ENCODE results near the gene FRMPD1. TPM values are rescaled to one million over a fixed set of nuclear protein-coding genes. Genes with fewer than 3 reads are reported as not detected.

Gene FRMPD1
- total and polyA plus RNA-seq, 2 of the 13 experiments (the other 11 are each of a cell fraction or from before 2014, with no cell fraction given): not detected

- TF ChIP-seq, protein P1, sequence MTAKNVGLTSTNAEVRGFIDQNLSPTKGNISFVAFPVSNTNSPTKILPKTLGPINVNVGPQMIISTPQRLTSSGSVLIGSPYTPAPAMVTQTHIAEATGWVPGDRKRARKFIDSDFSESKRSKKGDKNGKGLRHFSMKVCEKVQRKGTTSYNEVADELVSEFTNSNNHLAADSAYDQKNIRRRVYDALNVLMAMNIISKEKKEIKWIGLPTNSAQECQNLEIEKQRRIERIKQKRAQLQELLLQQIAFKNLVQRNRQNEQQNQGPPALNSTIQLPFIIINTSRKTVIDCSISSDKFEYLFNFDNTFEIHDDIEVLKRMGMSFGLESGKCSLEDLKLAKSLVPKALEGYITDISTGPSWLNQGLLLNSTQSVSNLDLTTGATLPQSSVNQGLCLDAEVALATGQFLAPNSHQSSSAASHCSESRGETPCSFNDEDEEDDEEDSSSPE (CRISPR knock-in tag; IDR thresholded peaks at IDR 0.05): no peak
- TF ChIP-seq TCF12 (IDR thresholded peaks at IDR 0.05) (no peak), TCF12 (CRISPR knock-in tag; IDR thresholded peaks at IDR 0.05) (peak; percentile 72; the same call in 1 of the 2 replicates), ZNF205 (CRISPR knock-in tag; IDR thresholded peaks at IDR 0.05) (no peak), PATZ1 (CRISPR knock-in tag; IDR thresholded peaks at IDR 0.05) (peak; percentile 69), SETDB1 (CRISPR knock-in tag; IDR thresholded peaks at IDR 0.05; ENCODE audit: borderline replicate concordance) (no peak), ZNF10 (CRISPR knock-in tag; IDR thresholded peaks at IDR 0.05; ENCODE audit: borderline replicate concordance, low read depth) (no peak), YY1 (IDR thresholded peaks at IDR 0.05; ENCODE audit: insufficient read depth, insufficient replicate concordance, low read depth, low read length) (peak; percentile 19), MYNN (CRISPR knock-in tag; IDR thresholded peaks at IDR 0.05; ENCODE audit: low read depth) (no peak), ZBTB46 (CRISPR knock-in tag; IDR thresholded peaks at IDR 0.05; ENCODE audit: borderline replicate concordance) (no peak), RBFOX2 (IDR thresholded peaks at IDR 0.05; ENCODE audit: low read depth, low read length) (peak; percentile 59; the same call in 1 of the 2 replicates), MYPOP (CRISPR knock-in tag; IDR thresholded peaks at IDR 0.05) (peak; percentile 56; the same call in 1 of the 2 replicates), RFX5 (IDR thresholded peaks at IDR 0.05; ENCODE audit: low read depth, low read length) (no peak), SMARCE1 (IDR thresholded peaks at IDR 0.05; ENCODE audit: borderline replicate concordance) (no peak), MIER3 (CRISPR knock-in tag; IDR thresholded peaks at IDR 0.05; ENCODE audit: borderline replicate concordance) (0 out of 2 replicates have a peak, but pooled peaks have one; percentile 37), ZNF230 (CRISPR knock-in tag; IDR thresholded peaks at IDR 0.05) (no peak), TEAD2 (CRISPR knock-in tag; IDR thresholded peaks at IDR 0.05) (no peak), HNRNPLL (IDR thresholded peaks at IDR 0.05; ENCODE audit: low read depth, low read length, poor library complexity, severe bottlenecking) (peak; percentile 69), MAX (IDR thresholded peaks at IDR 0.05) (no peak), SP2 (CRISPR knock-in tag; IDR thresholded peaks at IDR 0.05) (no peak), ZNF576 (CRISPR knock-in tag; IDR thresholded peaks at IDR 0.05) (no peak)
- TF ChIP-seq, protein P2, sequence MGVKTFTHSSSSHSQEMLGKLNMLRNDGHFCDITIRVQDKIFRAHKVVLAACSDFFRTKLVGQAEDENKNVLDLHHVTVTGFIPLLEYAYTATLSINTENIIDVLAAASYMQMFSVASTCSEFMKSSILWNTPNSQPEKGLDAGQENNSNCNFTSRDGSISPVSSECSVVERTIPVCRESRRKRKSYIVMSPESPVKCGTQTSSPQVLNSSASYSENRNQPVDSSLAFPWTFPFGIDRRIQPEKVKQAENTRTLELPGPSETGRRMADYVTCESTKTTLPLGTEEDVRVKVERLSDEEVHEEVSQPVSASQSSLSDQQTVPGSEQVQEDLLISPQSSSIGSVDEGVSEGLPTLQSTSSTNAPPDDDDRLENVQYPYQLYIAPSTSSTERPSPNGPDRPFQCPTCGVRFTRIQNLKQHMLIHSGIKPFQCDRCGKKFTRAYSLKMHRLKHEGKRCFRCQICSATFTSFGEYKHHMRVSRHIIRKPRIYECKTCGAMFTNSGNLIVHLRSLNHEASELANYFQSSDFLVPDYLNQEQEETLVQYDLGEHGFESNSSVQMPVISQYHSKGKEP (CRISPR knock-in tag; IDR thresholded peaks at IDR 0.05): no peak
These were observed 102.9 kb downstream of the FRMPD1 start, which contains the start of gene TRMT10B (continued) for GRCh38 chr9:37753489-37754190.

Data from HepG2 (cell line).